A549 (cell line): ENCODE measurements around the gene IFRD1. TPM values are rescaled to one million over a fixed set of nuclear protein-coding genes. Genes with fewer than 3 reads are reported as not detected.

Experiments
- ATAC-seq, 2 experiments: fragments of 200-7000 bp in 1 of 2; fragments of >200 bp in 1 of 2; cut with Nextera tagmentation in 1 of 2; cut with Tn5 transposase in 1 of 2; 3 replicates each; pipeline versions ENCODE4 v1.8.0 to v1.9.1; 2018 to 2020; ENCODE audit warnings: mild to moderate bottlenecking in 1 of 2, moderate library complexity in 1 of 2
- CTCF ChIA-PET: fragments of 300-600 bp; sonication (Branson Sonifier 250); formaldehyde crosslinking; extraction: SDS; loops from one replicate; lab custom pipeline; 2021; ENCODE audit warnings: antibody characterized with exemption, inconsistent platforms; lab: Yijun Ruan, JAX
- POLR2A ChIA-PET: fragments of 350-600 bp; formaldehyde crosslinking; extraction: SDS; loops from one replicate; lab custom pipeline; 2021; ENCODE audit warnings: antibody characterized with exemption, inconsistent platforms; lab: Yijun Ruan, JAX
- DNase-seq, 2 experiments: peaks; one replicate each; pipeline versions ENCODE4 v3.0.0 to v3.0.0-alpha.2; 2011 to 2016; ENCODE audit warnings: low read depth in 1 of 2, low spot score in 1 of 2
- FAIRE-seq: peaks from 2 replicates; lab custom pipeline; 2011; peaks lifted over from hg19 to GRCh38; lab: Jason Lieb, UNC
- H3K27ac ChIP-seq, 2 experiments: fragments of >200 bp; sonication (Bioruptor Twin); formaldehyde crosslinking; 3 replicates each; pipeline ENCODE4 v1.5.1; 2016 to 2017
- H3K4me1 ChIP-seq: fragments of >200 bp; sonication (Bioruptor Twin); formaldehyde crosslinking; 3 replicates; pipeline ENCODE4 v1.6.1; 2016
- H3K4me2 ChIP-seq: fragments of >200 bp; sonication (Bioruptor Twin); formaldehyde crosslinking; 3 replicates; pipeline ENCODE4 v1.6.1; 2016
- H3K4me3 ChIP-seq: fragments of >200 bp; sonication (Bioruptor Twin); formaldehyde crosslinking; 3 replicates; pipeline ENCODE4 v1.5.1; 2016
- H3K9me3 ChIP-seq: fragments of >200 bp; sonication (Bioruptor Twin); formaldehyde crosslinking; 3 replicates; pipeline ENCODE4 v1.6.1; 2016
- ATOH8 ChIP-seq: fragments of 250-450 bp; sonication (Bioruptor Pico); IDR thresholded peaks from 2 replicates; pipeline ENCODE4 v1.5.0; 2020; ENCODE audit warnings: low read depth, mild to moderate bottlenecking, moderate library complexity
- BCL3 ChIP-seq: fragments of >200 bp; sonication (Bioruptor Twin); formaldehyde crosslinking; IDR thresholded peaks from 3 replicates; pipeline ENCODE4 v1.6.1; 2016
- CHD2 ChIP-seq: fragments of 150-350 bp; IDR thresholded peaks from 2 replicates; pipeline ENCODE4 v1.6.1; 2014; ENCODE audit warnings: low read length; ENCODE audit not compliant: partially characterized antibody
- CHD4 ChIP-seq: fragments of 200-600 bp; sonication (generic); IDR thresholded peaks from 2 replicates; pipeline ENCODE4 v1.6.1; 2016; ENCODE audit warnings: antibody characterized with exemption, mild to moderate bottlenecking, borderline replicate concordance
- CTCF ChIP-seq: fragments of >200 bp; sonication (Bioruptor Twin); formaldehyde crosslinking; IDR thresholded peaks from 3 replicates; pipeline ENCODE4 v1.5.1; 2016
- EHF ChIP-seq: fragments of 250-450 bp; sonication (Bioruptor Pico); IDR thresholded peaks from 2 replicates; pipeline ENCODE4 v1.5.0; 2020; ENCODE audit warnings: mild to moderate bottlenecking
- EP300 ChIP-seq, 2 experiments: fragments of >200 bp; sonication (Bioruptor Twin); formaldehyde crosslinking; IDR thresholded peaks; 2 replicates in 1 of 2; 3 replicates in 1 of 2; pipeline ENCODE4 v1.6.1; 2016 to 2017
- FOXS1 ChIP-seq: fragments of 250-450 bp; sonication (Bioruptor Pico); IDR thresholded peaks from 2 replicates; pipeline ENCODE4 v1.5.0; 2020; ENCODE audit warnings: mild to moderate bottlenecking, moderate library complexity
- GATA3 ChIP-seq: IDR thresholded peaks from 2 replicates; pipeline ENCODE4 v1.6.1; 2012; ENCODE audit warnings: borderline replicate concordance
- HDAC2 ChIP-seq: fragments of 200-600 bp; sonication (generic); IDR thresholded peaks from 2 replicates; pipeline ENCODE4 v1.6.1; 2016
- HEYL ChIP-seq: fragments of 250-450 bp; sonication (Bioruptor Pico); IDR thresholded peaks from 2 replicates; pipeline ENCODE4 v1.8.0; 2021; ENCODE audit warnings: mild to moderate bottlenecking, moderate library complexity
- HMGXB4 ChIP-seq: fragments of 250-450 bp; sonication (Bioruptor Pico); IDR thresholded peaks from 2 replicates; pipeline ENCODE4 v1.5.0; 2021; ENCODE audit warnings: mild to moderate bottlenecking, moderate library complexity, borderline replicate concordance
- JUN ChIP-seq, 2 experiments: fragments of >200 bp; sonication (Bioruptor Twin); formaldehyde crosslinking; IDR thresholded peaks; 2 replicates in 1 of 2; 3 replicates in 1 of 2; pipeline ENCODE4 v1.6.1; 2016 to 2017
- JUNB ChIP-seq: fragments of >200 bp; sonication (Bioruptor Twin); formaldehyde crosslinking; IDR thresholded peaks from 2 replicates; pipeline ENCODE4 v1.6.1; 2016
- MAX ChIP-seq: IDR thresholded peaks from 2 replicates; pipeline ENCODE4 v1.6.1; 2012
- POLR2A ChIP-seq: IDR thresholded peaks from 2 replicates; pipeline ENCODE4 v1.6.1; 2012; ENCODE audit warnings: mild to moderate bottlenecking, low read length
- POLR2AphosphoS2 ChIP-seq: conservative IDR thresholded peaks from 2 replicates; pipeline ENCODE4 v1.6.1; 2012; ENCODE audit warnings: low read length, improper control_type of control experiment, inconsistent platforms
- TP53 ChIP-seq: fragments of 250-450 bp; sonication (Bioruptor Pico); IDR thresholded peaks from 2 replicates; pipeline ENCODE4 v1.5.0; 2021; ENCODE audit warnings: mild to moderate bottlenecking, moderate library complexity
- ZC3H11A ChIP-seq: fragments of 450-650 bp; IDR thresholded peaks from 2 replicates; pipeline ENCODE4 v1.6.1; 2014; ENCODE audit warnings: antibody characterized with exemption, mild to moderate bottlenecking
- WGBS: methylation state at CpG from one replicate; pipeline ENCODE4 v1.1.6; 2017; ENCODE audit errors: missing lambda C conversion rate; 5-methylcytosine and 5-hydroxymethylcytosine counted together
- polyA plus RNA-seq, 4 experiments: library from polyadenylated mRNA; depleted of rRNA in 3 of 4; stranded (reverse); fragments of >200 nt; fragmentation: RNase III in 1 of 4; extraction: RNeasy Plus Mini Kit Qiagen cat#74134 plus additional on column Dnase treatment in 1 of 4; gene quantifications; 2 replicates in 3 of 4; 3 replicates in 1 of 4; pipeline ENCODE4 v1.2.3, GENCODE V29; 2011 to 2017

Gene IFRD1
- polyA plus RNA-seq, 2 of the 4 experiments (the other 2 are of a cell fraction) = 38.8 to 129 TPM

GRCh38 chr7:112511451-112512202 is 61.4 kb downstream of the IFRD1 start:
- Histone ChIP-seq H3K4me2 (no peak overlapping the region), H3K4me1 (no peaks in the 10 kb centered on the region), H3K27ac (no peak overlapping the region), H3K4me3 (no peak overlapping the region), H3K9me3 (no peaks in the 10 kb centered on the region)
- DNase-seq = no peak
- ChIA-PET CTCF (interaction anchor here (0.9 kb wide), 1 partner anchor 15 kb away, joined by 3 read pairs; no protein-coding TSS in a partner anchor), POLR2A (no interaction called here)
- WGBS = 38% methylated on average over 6 of the region's 6 CpGs
- no peak for TF ChIP-seq POLR2A
- ATAC-seq = no peak
- FAIRE-seq = no peak

- ChIA-PET CTCF (interaction anchor here (0.9 kb wide), 1 partner anchor 16 kb away, joined by 3 read pairs; no protein-coding TSS in a partner anchor), POLR2A (no interaction called here)
- Histone ChIP-seq H3K27ac (no peak overlapping the region), H3K4me2 (no peak overlapping the region), H3K4me3 (no peak overlapping the region), H3K9me3 (no peaks in the 10 kb centered on the region), H3K4me1 (no peaks in the 10 kb centered on the region)
- TF ChIP-seq TP53 (CRISPR knock-in tag) = no peak
- no peak for TF ChIP-seq BCL3
- TF ChIP-seq EP300 (IDR thresholded peaks at IDR 0.05) = no peak
- TF ChIP-seq HEYL = no peak
- TF ChIP-seq FOXS1 = no peak
- no peak for TF ChIP-seq CHD4
- no peak for TF ChIP-seq ATOH8 (CRISPR knock-in tag)
- TF ChIP-seq POLR2AphosphoS2 = no peak
- no peak for TF ChIP-seq CTCF
- no peak for TF ChIP-seq JUNB
- no peak for TF ChIP-seq EHF (CRISPR knock-in tag)
- no peak for TF ChIP-seq ZC3H11A
- no peak for TF ChIP-seq GATA3
- TF ChIP-seq HDAC2 = no peak
- TF ChIP-seq HMGXB4 (CRISPR knock-in tag) = no peak
- no peak for TF ChIP-seq CHD2
- no peak for TF ChIP-seq JUN (IDR thresholded peaks at IDR 0.05)
- no peak for TF ChIP-seq MAX
- no peak for DNase-seq
- 83% methylated on average over 5 of the region's 5 CpGs for WGBS
- no peak for ATAC-seq
- FAIRE-seq = no peak
Measured at GRCh38 chr7:112512451-112513210, 62.4 kb downstream of the IFRD1 start.
